ENCODE results near the gene HLA-DRB1.

GRCh38 chr6:32568561-32568960, 21.1 kb downstream of the HLA-DRB1 start:
- TF ChIP-seq CTCF (IDR thresholded peaks at IDR 0.05), result no peak
- no peak for TF ChIP-seq POLR2A (IDR thresholded peaks at IDR 0.05)
